Neural progenitor cell (in vitro differentiated cells): ENCODE measurements around the gene DDX56.

Source experiments
- EZH2 ChIP-seq: fragments of 200-600 bp; sonication (generic); IDR thresholded peaks from 2 replicates; pipeline ENCODE4 v1.6.1; 2017; ENCODE audit warnings: antibody characterized with exemption, mild to moderate bottlenecking, moderate library complexity
- EZH2phosphoT487 ChIP-seq: fragments of 200-600 bp; sonication (generic); IDR thresholded peaks from 2 replicates; pipeline ENCODE4 v1.6.1; 2017; ENCODE audit warnings: antibody characterized with exemption
- TF ChIP-seq, protein P1 (sequence below): fragments of 200-600 bp; sonication (generic); IDR thresholded peaks from 2 replicates; pipeline ENCODE4 v1.5.1; 2017; ENCODE audit warnings: antibody characterized with exemption, mild to moderate bottlenecking

DNA sequence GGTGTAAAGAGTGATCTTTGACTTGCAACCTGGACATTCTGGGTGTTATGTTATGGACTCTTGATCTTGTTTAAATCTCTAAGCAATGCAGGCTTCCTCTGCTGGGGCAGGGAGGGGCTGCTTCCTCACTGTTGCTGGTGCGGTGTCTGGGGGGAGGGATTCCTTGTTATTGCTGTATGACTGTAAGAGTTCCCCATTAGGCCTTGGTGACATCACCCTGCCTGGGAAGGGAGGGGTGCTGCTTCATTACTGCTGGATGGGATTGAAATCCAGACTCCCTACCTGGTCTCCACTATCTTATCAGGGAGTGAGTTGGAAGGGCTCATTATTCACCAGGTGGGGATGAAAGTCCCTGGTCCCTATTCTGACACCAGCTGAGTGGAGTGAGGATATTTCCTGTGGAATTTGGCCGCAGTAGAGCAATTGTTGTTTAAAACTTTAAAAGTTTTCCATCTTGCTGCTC, 41.5 kb upstream of the DDX56 start:
- TF ChIP-seq EZH2 (no peak), EZH2phosphoT487 (no peak)
- TF ChIP-seq, protein P1, sequence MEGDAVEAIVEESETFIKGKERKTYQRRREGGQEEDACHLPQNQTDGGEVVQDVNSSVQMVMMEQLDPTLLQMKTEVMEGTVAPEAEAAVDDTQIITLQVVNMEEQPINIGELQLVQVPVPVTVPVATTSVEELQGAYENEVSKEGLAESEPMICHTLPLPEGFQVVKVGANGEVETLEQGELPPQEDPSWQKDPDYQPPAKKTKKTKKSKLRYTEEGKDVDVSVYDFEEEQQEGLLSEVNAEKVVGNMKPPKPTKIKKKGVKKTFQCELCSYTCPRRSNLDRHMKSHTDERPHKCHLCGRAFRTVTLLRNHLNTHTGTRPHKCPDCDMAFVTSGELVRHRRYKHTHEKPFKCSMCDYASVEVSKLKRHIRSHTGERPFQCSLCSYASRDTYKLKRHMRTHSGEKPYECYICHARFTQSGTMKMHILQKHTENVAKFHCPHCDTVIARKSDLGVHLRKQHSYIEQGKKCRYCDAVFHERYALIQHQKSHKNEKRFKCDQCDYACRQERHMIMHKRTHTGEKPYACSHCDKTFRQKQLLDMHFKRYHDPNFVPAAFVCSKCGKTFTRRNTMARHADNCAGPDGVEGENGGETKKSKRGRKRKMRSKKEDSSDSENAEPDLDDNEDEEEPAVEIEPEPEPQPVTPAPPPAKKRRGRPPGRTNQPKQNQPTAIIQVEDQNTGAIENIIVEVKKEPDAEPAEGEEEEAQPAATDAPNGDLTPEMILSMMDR, result no peak
